ENCODE results near the gene RNF220. TPM values are rescaled to one million over a fixed set of nuclear protein-coding genes. Genes with fewer than 3 reads are reported as not detected.
"Not testable (repeated sequence)": the region's sequence is repeated elsewhere in the genome, so short reads cannot be mapped to it uniquely, and the experiment has no call there.

Gene RNF220
- polyA plus RNA-seq, 3 donors = 33.3 to 60.4 (median 46.9) TPM

- 30 to 65% (median 41%) methylated on average over 18 of the region's 18 CpGs for WGBS, 3 donors
- H3K27ac ChIP-seq (ENCODE audit: low read depth, low read length) = no peak overlapping the region
Measured at GRCh38 chr1:44472620-44473525, 67.8 kb downstream of the RNF220 start.

DNA sequence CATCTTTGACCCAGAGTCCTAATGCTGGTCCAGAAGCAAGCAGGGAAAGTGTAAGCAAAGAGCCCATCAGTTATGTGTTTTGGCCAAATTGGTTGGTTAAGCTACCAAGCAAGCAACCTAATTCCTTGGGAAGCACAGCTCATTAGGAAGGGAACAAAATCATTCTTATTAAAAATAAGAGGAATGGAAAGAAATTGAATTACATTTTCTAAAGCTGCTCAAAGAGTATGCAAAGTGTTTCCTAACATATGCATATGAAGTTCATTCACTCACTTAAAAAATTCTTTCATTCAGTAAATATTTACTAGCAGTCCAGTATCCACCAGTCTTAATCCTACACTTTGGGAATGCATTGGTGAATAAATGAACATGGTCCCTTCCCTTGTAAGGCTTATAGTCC is 71.8 kb downstream of the RNF220 start:
- H3K27ac ChIP-seq (ENCODE audit: low read depth, low read length) = no peak overlapping the region

- no peak overlapping the region for H3K27ac ChIP-seq (ENCODE audit: low read depth, low read length)
- 55 to 73% (median 60%) methylated on average over 2 of the region's 2 CpGs for WGBS, 3 donors
Measured at GRCh38 chr1:44481701-44482100, 76.6 kb downstream of the RNF220 start.

GRCh38 chr1:44483089-44483874 is 78.2 kb downstream of the RNF220 start:
- WGBS, 3 donors = 84 to 94% (median 93%) methylated on average over 5 of the region's 5 CpGs
- H3K27ac ChIP-seq (ENCODE audit: low read depth, low read length) = no peak overlapping the region

DNA sequence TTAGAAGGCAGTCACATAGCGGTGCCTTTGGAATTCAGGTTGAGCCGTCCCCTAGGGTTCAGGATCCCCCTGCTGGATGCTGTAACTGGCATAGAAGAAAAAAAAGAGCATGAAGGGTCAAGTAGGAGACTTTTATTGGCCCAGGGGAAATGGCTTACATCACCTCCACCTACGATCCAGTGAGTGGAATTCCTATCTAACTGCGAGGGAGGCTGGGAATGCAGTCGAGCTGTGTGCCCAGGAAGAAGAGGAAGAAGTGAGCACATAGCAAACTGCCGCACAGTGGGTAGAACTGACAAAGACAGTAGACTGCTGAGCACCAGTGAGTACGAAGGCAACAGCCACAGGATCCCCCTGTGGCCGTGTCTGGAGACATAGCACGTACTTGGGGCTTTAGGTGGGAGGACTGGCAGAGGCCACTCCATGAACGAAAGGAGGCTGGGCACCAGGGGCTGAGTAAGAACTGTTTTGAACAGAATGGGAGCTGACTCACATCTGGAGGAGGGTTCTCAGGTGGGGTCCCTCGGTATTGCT is 79.2 kb downstream of the RNF220 start:
- no peak overlapping the region for H3K27ac ChIP-seq (ENCODE audit: low read depth, low read length)
- WGBS, 3 donors = 41 to 65% (median 49%) methylated on average over 11 of the region's 11 CpGs

DNA sequence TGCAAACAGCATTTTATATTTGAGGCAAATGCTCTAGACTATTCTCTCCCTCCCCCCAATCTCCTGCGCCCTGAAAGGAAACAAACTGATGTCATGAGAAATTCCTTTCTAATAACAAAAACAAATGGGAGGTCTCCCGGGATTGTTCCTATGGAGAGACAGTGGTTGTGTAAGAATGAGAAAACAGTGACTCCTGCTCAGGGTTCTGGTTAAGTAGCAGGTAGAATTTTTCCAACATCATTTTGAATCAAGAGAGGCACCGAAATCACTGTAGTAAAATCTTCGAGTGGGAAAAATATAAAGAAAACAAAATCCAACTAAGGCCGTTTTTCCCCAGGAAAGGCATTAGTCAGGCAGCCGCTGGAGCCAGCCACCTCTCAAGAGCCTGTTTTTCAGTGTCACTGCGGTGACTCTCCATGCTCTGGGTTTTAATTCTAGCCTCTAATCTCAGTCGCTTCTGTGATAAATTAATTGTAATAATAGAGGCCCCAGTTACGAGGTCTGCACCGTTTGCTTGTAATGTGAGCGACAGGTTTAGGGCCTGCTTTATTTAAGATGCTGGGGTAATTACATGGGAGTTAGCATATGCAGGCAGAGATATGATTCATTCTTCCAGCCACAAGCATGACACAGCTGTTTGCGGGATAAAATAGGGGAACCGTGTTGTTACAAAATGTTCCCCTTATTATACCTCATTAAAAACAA is 80.3 kb downstream of the RNF220 start:
- no peak overlapping the region for H3K27ac ChIP-seq (ENCODE audit: low read depth, low read length)
- 25 to 54% (median 27%) methylated on average over 13 of the region's 13 CpGs for WGBS, 3 donors

DNA sequence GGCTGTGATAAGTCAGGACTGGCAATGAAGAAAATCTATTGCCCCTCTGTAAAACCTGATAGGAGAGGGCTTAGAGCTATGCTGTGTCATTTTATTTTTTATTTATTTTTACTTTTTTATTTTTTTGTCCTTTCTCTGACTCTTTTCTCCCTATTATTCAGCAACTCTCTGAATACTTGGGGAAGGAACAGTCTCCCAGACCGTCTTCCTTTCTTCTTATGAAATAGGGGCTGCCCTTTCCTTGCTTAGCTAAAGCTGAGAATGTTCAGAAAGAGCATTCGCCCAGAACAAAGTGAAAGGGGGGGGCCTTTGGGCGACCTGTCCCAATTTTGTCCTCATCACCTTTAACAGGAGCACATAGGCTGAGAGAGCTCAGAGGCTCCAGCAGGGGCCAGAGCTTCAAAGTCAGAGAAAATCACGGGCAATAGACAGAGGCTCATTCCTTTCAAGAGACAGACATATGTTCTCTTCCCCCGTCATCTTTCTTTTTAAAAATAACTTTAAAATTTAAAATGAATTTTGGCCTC is 80.9 kb downstream of the RNF220 start:
- WGBS, 3 donors = 35 to 64% (median 53%) methylated on average over 5 of the region's 5 CpGs
- no peak overlapping the region for H3K27ac ChIP-seq (ENCODE audit: low read depth, low read length)

- 76 to 90% (median 79%) methylated on average over 5 of the region's 5 CpGs for WGBS, 3 donors
- H3K27ac ChIP-seq (ENCODE audit: low read depth, low read length) = no peak overlapping the region
Measured at GRCh38 chr1:44489481-44489880, 84.4 kb downstream of the RNF220 start.

- WGBS, 3 donors = 86 to 95% (median 89%) methylated on average over 6 of the region's 6 CpGs
Measured at GRCh38 chr1:44496541-44497171, 91.6 kb downstream of the RNF220 start.

DNA sequence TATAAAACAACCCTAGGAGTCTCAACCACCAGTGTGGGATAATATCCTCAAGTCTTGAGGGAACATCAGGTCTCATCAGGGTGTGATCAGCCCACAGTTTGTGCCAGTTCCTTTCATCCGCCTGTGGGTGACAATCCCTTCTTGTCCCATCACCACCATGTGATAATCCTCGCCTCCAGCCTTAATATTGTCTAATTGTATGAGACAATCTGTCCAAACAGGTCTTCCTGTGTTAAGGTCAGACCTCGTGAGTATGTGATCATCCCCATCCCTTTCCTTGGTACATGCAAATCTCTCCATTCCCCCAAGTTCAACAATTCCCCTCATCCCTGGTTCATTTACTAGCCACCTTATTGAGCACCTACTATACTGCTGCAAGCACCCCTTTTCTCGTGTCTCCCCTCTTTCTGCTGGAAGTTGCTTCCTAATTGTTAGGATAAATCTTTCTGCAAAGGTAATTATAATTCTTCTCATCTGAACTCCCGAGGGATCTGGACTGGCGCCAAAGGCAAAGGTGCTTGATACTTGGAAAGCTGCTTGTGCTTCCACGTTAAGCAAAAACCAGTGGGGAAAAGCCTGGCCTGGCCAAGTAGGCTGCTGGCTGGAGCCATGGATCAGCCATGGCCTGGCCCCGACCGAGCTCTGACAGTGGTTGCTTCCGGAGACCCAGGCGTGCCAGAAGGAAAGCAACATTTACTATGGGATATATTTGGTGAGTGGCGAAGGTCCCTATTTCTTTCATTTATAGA is 92.5 kb downstream of the RNF220 start:
- no peak overlapping the region for H3K27ac ChIP-seq (ENCODE audit: low read depth, low read length)
- WGBS, 3 donors = 75 to 84% (median 78%) methylated on average over 12 of the region's 12 CpGs

More at GRCh38 chr1:44496541-44497171, 91.6 kb downstream of the RNF220 start:
- no peak overlapping the region for H3K27ac ChIP-seq (ENCODE audit: low read depth, low read length)

DNA sequence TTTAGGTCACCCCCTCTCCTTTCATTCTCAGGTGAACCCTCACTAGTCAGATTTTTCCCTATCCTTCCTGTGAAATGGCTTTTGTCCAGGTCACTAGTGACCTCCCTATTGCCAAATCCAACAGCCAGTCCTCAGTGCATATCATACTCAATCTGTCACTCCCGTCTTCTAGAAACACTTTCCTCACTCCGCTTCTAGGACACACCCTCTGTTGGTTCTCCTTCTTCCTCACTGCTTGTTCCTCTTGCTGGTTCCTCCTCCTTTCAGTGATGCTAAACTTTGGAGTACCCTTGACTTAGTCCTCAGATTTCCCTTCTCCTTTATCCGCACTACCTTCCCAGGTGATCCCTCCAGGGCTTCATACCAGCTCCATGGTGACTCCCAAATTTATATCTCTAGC is 94.3 kb downstream of the RNF220 start:
- WGBS, 3 donors = 61 to 78% (median 77%) methylated on average over 3 of the region's 3 CpGs
- H3K27ac ChIP-seq (ENCODE audit: low read depth, low read length) = no peak overlapping the region

DNA sequence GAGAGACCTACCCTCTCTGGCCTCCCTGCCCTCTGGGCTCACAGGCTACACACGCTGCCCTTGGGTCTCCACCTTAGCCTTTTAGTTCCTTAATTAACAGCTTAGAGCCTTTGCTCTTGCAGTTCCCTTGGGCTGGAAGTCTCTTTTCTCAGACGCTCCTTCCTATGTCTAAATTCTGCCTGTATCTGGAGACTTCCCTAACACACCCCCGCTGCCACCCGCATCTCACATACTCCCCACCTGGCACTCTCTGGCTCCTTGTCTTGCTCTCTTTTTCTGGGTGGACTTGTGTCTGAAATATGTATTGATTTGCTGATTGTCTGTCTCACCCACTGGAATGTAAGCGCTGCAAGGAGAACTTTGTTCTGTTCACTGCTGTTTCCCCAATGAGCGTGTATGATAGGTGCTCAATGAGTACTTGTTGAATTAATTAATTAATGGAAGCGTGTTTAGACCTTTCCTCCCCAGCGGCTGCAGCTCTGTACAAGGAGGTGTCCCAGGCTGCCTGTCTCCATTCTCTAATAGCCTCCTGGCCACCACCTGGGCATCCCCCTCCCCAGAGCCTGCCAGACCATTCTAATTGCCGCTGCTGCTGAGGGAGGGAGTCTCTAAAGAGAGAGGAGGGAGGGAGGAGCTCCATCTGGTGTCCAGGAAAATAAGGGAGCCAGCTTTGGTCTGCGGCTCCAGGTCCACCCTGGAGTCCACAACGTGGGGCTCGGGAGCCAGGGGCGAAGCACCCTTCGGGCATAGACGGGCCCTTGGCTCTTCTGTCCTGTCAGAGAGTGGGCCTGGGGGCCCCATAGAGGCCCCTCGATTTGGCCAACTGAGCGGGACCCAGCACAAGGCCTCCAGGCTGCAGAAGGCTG is 95.4 kb downstream of the RNF220 start:
- 32 to 51% (median 46%) methylated on average over 16 to 17 of the region's 17 CpGs for WGBS, 3 donors
- no peak overlapping the region for H3K27ac ChIP-seq (ENCODE audit: low read depth, low read length)

- H3K27ac ChIP-seq (ENCODE audit: low read depth, low read length) = no peak overlapping the region
- 44 to 48% (median 44%) methylated on average over 9 to 13 of the region's 13 CpGs for WGBS, 3 donors
Measured at GRCh38 chr1:44501047-44501890, 96.2 kb downstream of the RNF220 start.

DNA sequence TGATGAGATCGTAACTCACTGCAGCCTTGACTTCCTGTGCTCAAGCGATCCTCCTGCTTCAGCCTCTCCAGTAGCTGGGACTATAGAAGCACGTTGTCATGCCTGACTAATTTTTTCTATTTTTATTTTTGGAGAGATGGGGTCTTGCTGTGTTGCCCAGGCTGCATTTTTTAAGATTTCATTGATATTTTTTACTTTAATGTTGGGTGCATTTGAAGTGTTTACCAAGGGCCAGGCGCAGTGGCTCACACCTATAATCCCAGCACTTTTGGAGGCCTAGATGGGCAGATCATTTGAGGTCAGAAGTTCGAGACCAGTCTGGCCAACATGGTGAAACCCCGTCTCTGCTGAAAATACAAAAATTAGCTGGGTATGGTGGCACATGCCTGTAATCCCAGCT is 97.8 kb downstream of the RNF220 start:
- 91 to 96% (median 94%) methylated on average over 6 of the region's 6 CpGs for WGBS, 3 donors
- H3K27ac ChIP-seq (ENCODE audit: low read depth, low read length) = not testable (repeated sequence)

GRCh38 chr1:44503625-44504024 is 98.6 kb downstream of the RNF220 start:
- WGBS, 3 donors = 92 to 95% (median 92%) methylated on average over 6 of the region's 6 CpGs
- H3K27ac ChIP-seq (ENCODE audit: low read depth, low read length) = no peak overlapping the region

All from adipose tissue (tissue), 3 donors.